ENCODE results near the gene CFAP141.
A peak's percentile ranks its signal among the peaks of the same experiment; 100 is the strongest.

The CFAP141 gene

DNA sequence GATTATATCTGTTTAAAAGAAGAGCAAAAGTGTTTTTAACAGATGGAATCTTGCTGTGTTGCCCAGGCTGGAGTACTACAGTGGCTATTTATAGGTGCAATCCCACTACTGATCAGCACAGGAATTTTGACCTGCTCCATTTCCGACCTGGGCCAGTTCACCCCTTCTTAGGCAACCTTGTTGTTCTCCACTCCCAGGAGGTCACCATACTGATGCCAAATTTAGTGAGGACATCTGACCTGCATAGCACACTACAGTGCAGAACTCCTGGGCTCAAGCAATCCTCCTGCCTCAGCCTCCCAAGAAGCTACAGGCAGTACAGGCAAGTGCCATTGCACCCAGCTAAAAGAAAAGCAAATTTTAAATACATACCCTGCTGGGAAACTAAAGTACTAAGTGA is 39.9 kb downstream of the CFAP141 start:
- Histone ChIP-seq H3K79me2 (ENCODE audit: control insufficient read depth, low read length) (peaks cover 23% of the 10 kb centered on the region), H3K9me2 (replicated peaks; ENCODE audit: control insufficient read depth, low read length) (no peaks in the 10 kb centered on the region), H3K36me3 (ENCODE audit: control insufficient read depth, low read length) (peaks cover 99% of the 10 kb centered on the region), H3K27ac (ENCODE audit: low read depth, low read length) (no peak overlapping the region), H3K4me3 (ENCODE audit: low read length) (no peak overlapping the region), H3K27me3 (ENCODE audit: control insufficient read depth, low read length) (no peaks in the 10 kb centered on the region), H3K4me2 (ENCODE audit: low read length) (no peak overlapping the region), H3F3A (ENCODE audit: control insufficient read depth, insufficient read depth) (no peaks in the 10 kb centered on the region), H3K9me3 (ENCODE audit: control insufficient read depth, insufficient read depth, low read length) (no peaks in the 10 kb centered on the region), H3K4me1 (ENCODE audit: control insufficient read depth, low read length) (no peaks in the 10 kb centered on the region), H4K20me1 (ENCODE audit: control insufficient read depth, insufficient read depth, low read depth, low read length) (no peaks in the 10 kb centered on the region)
- no peak for TF ChIP-seq EZH2phosphoT487 (IDR thresholded peaks at IDR 0.05; ENCODE audit: borderline replicate concordance, low read length)
- TF ChIP-seq, protein P1, sequence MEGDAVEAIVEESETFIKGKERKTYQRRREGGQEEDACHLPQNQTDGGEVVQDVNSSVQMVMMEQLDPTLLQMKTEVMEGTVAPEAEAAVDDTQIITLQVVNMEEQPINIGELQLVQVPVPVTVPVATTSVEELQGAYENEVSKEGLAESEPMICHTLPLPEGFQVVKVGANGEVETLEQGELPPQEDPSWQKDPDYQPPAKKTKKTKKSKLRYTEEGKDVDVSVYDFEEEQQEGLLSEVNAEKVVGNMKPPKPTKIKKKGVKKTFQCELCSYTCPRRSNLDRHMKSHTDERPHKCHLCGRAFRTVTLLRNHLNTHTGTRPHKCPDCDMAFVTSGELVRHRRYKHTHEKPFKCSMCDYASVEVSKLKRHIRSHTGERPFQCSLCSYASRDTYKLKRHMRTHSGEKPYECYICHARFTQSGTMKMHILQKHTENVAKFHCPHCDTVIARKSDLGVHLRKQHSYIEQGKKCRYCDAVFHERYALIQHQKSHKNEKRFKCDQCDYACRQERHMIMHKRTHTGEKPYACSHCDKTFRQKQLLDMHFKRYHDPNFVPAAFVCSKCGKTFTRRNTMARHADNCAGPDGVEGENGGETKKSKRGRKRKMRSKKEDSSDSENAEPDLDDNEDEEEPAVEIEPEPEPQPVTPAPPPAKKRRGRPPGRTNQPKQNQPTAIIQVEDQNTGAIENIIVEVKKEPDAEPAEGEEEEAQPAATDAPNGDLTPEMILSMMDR (IDR thresholded peaks at IDR 0.05; ENCODE audit: low read depth, low read length, poor library complexity, severe bottlenecking): no peak

DNA sequence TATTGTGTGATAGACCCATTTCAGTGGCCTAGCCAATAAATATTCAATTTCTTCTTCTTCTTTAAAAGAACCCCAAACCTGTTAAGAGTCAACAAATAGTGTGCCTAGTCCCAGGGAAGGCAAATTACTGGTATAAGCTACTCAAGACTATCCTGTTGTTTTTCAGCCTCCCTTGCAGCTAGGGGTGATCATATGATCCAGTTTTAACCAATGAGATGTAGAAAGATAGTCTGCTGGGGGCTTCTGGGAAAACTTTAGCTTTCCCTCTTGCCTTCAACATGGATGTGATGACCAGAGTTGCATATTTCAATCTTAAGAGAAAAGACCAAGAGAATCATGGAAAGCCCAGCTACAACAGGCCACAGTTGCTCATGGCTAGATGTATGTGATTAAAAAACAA is 46.6 kb downstream of the CFAP141 start:
- Histone ChIP-seq H3K79me2 (ENCODE audit: control insufficient read depth, low read length) (peaks cover 16% of the 10 kb centered on the region), H3K27ac (ENCODE audit: low read depth, low read length) (no peak overlapping the region), H3K4me2 (ENCODE audit: low read length) (no peak overlapping the region), H3K9me2 (replicated peaks; ENCODE audit: control insufficient read depth, low read length) (no peaks in the 10 kb centered on the region), H3K27me3 (ENCODE audit: control insufficient read depth, low read length) (no peaks in the 10 kb centered on the region), H3K9me3 (ENCODE audit: control insufficient read depth, insufficient read depth, low read length) (no peaks in the 10 kb centered on the region), H3K4me3 (ENCODE audit: low read length) (no peak overlapping the region), H3K4me1 (ENCODE audit: control insufficient read depth, low read length) (peaks cover 31% of the 10 kb centered on the region), H3F3A (ENCODE audit: control insufficient read depth, insufficient read depth) (peaks cover 27% of the 10 kb centered on the region), H4K20me1 (ENCODE audit: control insufficient read depth, insufficient read depth, low read depth, low read length) (no peaks in the 10 kb centered on the region), H3K36me3 (ENCODE audit: control insufficient read depth, low read length) (peaks cover 90% of the 10 kb centered on the region)
- TF ChIP-seq EZH2phosphoT487 (IDR thresholded peaks at IDR 0.05; ENCODE audit: borderline replicate concordance, low read length): no peak
- TF ChIP-seq, protein P1 (IDR thresholded peaks at IDR 0.05; ENCODE audit: low read depth, low read length, poor library complexity, severe bottlenecking): no peak

DNA sequence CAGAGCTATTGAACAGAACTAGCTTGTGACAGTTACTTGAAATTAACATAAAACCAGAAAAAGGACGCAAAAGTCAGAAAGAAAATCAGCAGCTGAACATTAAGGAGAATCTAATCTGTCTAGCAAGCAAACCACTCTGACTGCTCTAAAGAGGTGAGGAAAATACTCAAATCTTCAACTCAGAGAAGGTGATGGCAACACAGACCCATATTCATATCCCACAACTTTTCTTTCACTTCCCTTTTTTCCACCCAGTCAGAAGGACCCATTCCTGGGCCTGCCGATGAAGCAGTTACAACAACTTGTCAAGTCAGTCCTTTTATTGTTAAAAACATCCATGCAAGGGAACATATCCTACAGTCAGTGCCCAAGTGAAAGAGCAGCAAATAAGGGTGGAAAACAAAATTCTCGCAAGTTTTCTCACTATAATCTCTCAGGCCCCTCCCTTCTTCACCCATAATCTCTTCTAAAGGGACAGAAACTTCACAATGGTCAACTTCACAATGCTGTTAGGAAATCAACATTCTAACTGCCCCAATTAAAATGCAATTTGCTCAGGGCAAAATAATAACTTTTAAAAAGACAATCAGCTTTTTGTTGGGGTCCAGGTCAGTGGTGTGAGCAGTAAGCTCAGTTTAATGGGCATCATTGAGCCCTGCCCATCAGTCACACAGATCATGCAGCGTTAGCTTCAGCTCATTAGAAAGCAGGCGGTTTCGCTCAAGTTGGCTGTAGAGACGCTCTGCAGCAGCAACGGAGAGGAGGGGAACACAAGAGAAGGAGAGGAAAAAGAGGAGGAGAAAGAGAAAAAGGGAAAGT is 47.6 kb downstream of the CFAP141 start:
- Histone ChIP-seq H3K79me2 (ENCODE audit: control insufficient read depth, low read length) (peaks cover 10% of the 10 kb centered on the region; the same call in 1 of the 2 replicates), H4K20me1 (ENCODE audit: control insufficient read depth, insufficient read depth, low read depth, low read length) (no peaks in the 10 kb centered on the region), H3K27me3 (ENCODE audit: control insufficient read depth, low read length) (no peaks in the 10 kb centered on the region), H3K9me2 (replicated peaks; ENCODE audit: control insufficient read depth, low read length) (no peaks in the 10 kb centered on the region), H3K4me2 (ENCODE audit: low read length) (0 out of 2 replicates have a peak overlapping the region, but pooled peaks have one; percentile 3), H3K4me3 (ENCODE audit: low read length) (no peak overlapping the region), H3F3A (ENCODE audit: control insufficient read depth, insufficient read depth) (peaks cover 27% of the 10 kb centered on the region), H3K9me3 (ENCODE audit: control insufficient read depth, insufficient read depth, low read length) (no peaks in the 10 kb centered on the region), H3K27ac (ENCODE audit: low read depth, low read length) (no peak overlapping the region), H3K36me3 (ENCODE audit: control insufficient read depth, low read length) (peaks cover 79% of the 10 kb centered on the region), H3K4me1 (ENCODE audit: control insufficient read depth, low read length) (peaks cover 31% of the 10 kb centered on the region)
- TF ChIP-seq, protein P1 (IDR thresholded peaks at IDR 0.05; ENCODE audit: low read depth, low read length, poor library complexity, severe bottlenecking): no peak
- no peak for TF ChIP-seq EZH2phosphoT487 (IDR thresholded peaks at IDR 0.05; ENCODE audit: borderline replicate concordance, low read length)
